Kidney (tissue), 14 donors: Measurements from ENCODE around the gene TUSC2. TPM values are rescaled to one million over a fixed set of nuclear protein-coding genes. Genes with fewer than 3 reads are reported as not detected.
A peak's percentile ranks its signal among the peaks of the same experiment; 100 is the strongest.

Experiments
- DNase-seq, 5 donors: peaks; one replicate each; pipeline ENCODE4 v3.0.0-alpha.2; 2013 to 2020
- FAIRE-seq: peaks from 2 replicates; lab custom pipeline; 2012; peaks lifted over from hg19 to GRCh38; lab: Jason Lieb, UNC
- H3K27ac ChIP-seq, 2 donors: one replicate each; pipeline ENCODE4 v1.7.0; 2013; ENCODE audit warnings: low read depth in 2 of 2, low read length in 2 of 2, inconsistent platforms in 1 of 2
- H3K27me3 ChIP-seq: one replicate; pipeline ENCODE4 v1.7.1; 2013; ENCODE audit warnings: low read length, inconsistent platforms; ENCODE audit not compliant: control insufficient read depth, insufficient read depth
- H3K36me3 ChIP-seq, 3 donors: one replicate each; pipeline versions ENCODE4 v1.7.0 to v1.7.1; 2013; ENCODE audit warnings: low read length in 3 of 3, control low read depth in 1 of 3, inconsistent platforms in 1 of 3; ENCODE audit not compliant: insufficient read depth in 3 of 3, control insufficient read depth in 2 of 3
- H3K4me1 ChIP-seq, 3 donors: one replicate each; pipeline versions ENCODE4 v1.7.0 to v1.7.1; 2013; ENCODE audit warnings: low read length in 3 of 3, inconsistent platforms in 1 of 3, low read depth in 1 of 3; ENCODE audit not compliant: control insufficient read depth in 2 of 3, insufficient read depth in 2 of 3
- H3K4me3 ChIP-seq, 3 donors: one replicate each; pipeline versions ENCODE4 v1.7.0 to v1.8.1; 2013; ENCODE audit warnings: low read length in 3 of 3, control low read depth in 1 of 3, inconsistent platforms in 1 of 3
- H3K9ac ChIP-seq, 3 donors: one replicate each; pipeline versions ENCODE4 v1.7.0 to v1.7.1; 2013; ENCODE audit warnings: low read length in 3 of 3, control low read depth in 1 of 3, inconsistent platforms in 1 of 3
- H3K9me3 ChIP-seq, 3 donors: one replicate each; pipeline versions ENCODE4 v1.7.0 to v1.7.1; 2013; ENCODE audit warnings: low read length in 3 of 3, control low read depth in 1 of 3, inconsistent platforms in 1 of 3; ENCODE audit not compliant: control insufficient read depth in 2 of 3, insufficient read depth in 1 of 3
- intact Hi-C: fragments of 100-400 bp; cut with DNase I; formaldehyde crosslinking; loops from one replicate; pipeline ENCODE4 v1.11.1; 2022
- polyA plus RNA-seq: library from polyadenylated mRNA; stranded (reverse); fragments of 350-450 nt; fragmentation: Illumina TruSeq; extraction: RNeasy Lipid Tissue Mini Kit (QIAGEN cat#74804); gene quantifications from one replicate; pipeline ENCODE4 v1.2.3, GENCODE V29; 2014; ENCODE audit warnings: low read depth, low replicate concordance; ENCODE audit not compliant: insufficient read depth
- total RNA-seq: library from RNA; stranded (reverse); fragmentation: NEBNext Ultra II Directional; extraction: Animal tissue kit (Norgen Biotek cat#: 25700); gene quantifications from one replicate; pipeline ENCODE4 v1.2.1, GENCODE V29; 2021
- TF ChIP-seq, protein P1 (sequence below): IDR thresholded peaks from 3 replicates; pipeline ENCODE4 v1.5.1; 2012; ENCODE audit warnings: mild to moderate bottlenecking, moderate library complexity, borderline replicate concordance; ENCODE audit not compliant: insufficient read depth; ENCODE audit errors: extremely low read depth
- donor health status: control.
- donor health status: control.
- donor health status: control.
- donor health status: control.
- donor health status: control.
- donor health status: DM: yes; HTN: yes; CAD: no.
- donor health status: Normal renal cell carcinoma (clear cell type).

TUSC2 gene
- total and polyA plus RNA-seq, 2 donors from 2014 or later = 33.6 to 60.0 TPM

DNA sequence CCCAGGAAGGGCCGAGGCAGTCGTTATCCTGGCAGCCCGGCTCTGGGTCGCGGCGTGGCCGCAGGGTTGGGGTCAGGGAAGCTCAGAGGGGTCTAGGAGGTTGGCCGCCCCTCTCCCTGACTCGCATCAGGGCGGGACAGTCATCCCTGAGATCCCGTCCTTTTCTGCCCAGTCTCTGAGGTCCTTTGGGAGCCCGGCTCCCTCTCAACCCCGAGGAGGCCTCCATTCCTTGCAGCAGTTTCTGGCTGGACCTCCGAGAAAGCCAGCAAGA, 6.0 kb downstream of the TUSC2 start:
- FAIRE-seq = no peak
- H3K9ac ChIP-seq = peak overlapping the region; percentile 10 to 81 (median 44)

DNA sequence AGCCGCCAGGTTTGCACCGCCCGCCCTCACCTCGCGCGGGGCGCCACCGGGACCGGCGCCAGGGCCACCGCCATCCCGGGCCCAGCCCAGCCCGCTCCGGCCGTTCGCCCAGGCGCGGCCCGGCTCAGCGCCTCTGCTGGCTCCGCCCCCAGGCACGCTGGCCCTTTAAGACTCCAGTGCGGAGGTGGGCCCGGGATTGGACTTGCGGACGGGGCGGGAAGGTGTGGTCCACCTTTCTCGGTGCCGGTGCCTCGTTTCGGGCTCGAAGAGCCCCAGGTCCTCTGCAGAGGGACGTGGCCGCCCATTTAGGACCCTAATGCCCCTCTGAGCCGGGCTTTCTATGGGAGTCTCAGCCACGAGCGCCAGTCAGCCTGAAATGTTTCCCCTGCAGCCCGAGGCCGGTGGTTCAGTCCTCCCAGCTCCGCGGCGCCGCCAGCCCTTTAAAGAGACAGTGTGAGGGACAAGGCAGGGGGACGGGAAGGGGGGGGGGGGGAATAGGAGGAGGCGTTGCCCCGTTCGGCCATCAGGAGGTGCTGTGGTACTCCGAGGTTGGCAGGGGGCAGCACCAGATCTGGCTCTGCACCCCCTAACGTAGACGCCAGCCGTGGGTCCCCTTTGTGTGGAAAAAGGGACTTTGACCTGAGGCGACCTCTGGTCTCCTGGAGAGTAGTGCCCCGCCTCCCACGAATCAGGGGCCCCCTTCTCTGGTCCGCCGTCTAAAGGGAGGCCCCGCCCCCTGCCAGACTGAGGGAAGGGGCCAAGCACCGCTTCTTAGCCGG, 6.5 kb downstream of the TUSC2 start:
- Histone ChIP-seq H3K27me3 (no peaks in the 10 kb centered on the region), H3K36me3 (peaks cover 6 to 29% (median 17%) of the 10 kb centered on the region in 3 donors), H3K27ac (peak overlapping the region; percentile 97 to 99), H3K9me3 (no peaks in the 10 kb centered on the region), H3K4me1 (peaks cover 3 to 52% (median 30%) of the 10 kb centered on the region in 3 donors), H3K4me3 (peak overlapping the region; percentile 71 to 98 (median 78)), H3K9ac (peak overlapping the region; percentile 51 to 99 (median 81))
- intact Hi-C loops = no loop called here
- TF ChIP-seq, protein P1, sequence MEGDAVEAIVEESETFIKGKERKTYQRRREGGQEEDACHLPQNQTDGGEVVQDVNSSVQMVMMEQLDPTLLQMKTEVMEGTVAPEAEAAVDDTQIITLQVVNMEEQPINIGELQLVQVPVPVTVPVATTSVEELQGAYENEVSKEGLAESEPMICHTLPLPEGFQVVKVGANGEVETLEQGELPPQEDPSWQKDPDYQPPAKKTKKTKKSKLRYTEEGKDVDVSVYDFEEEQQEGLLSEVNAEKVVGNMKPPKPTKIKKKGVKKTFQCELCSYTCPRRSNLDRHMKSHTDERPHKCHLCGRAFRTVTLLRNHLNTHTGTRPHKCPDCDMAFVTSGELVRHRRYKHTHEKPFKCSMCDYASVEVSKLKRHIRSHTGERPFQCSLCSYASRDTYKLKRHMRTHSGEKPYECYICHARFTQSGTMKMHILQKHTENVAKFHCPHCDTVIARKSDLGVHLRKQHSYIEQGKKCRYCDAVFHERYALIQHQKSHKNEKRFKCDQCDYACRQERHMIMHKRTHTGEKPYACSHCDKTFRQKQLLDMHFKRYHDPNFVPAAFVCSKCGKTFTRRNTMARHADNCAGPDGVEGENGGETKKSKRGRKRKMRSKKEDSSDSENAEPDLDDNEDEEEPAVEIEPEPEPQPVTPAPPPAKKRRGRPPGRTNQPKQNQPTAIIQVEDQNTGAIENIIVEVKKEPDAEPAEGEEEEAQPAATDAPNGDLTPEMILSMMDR = no peak
- DNase-seq (peak; percentile 94 to 97 (median 96)), FAIRE-seq (no peak)

More for the DNA sequence above, 6.0 kb downstream of the TUSC2 start:
- TF ChIP-seq, protein P1 = no peak
- Histone ChIP-seq H3K4me3 (peak overlapping the region; percentile 1 to 98 (median 71)), H3K4me1 (peaks cover 3 to 53% (median 30%) of the 10 kb centered on the region in 3 donors), H3K27ac (peak overlapping the region; percentile 86 to 87), H3K9me3 (no peaks in the 10 kb centered on the region), H3K36me3 (peaks cover 6 to 29% (median 15%) of the 10 kb centered on the region in 3 donors), H3K27me3 (no peaks in the 10 kb centered on the region)
- intact Hi-C loops = no loop called here
- DNase-seq = no peak

DNA sequence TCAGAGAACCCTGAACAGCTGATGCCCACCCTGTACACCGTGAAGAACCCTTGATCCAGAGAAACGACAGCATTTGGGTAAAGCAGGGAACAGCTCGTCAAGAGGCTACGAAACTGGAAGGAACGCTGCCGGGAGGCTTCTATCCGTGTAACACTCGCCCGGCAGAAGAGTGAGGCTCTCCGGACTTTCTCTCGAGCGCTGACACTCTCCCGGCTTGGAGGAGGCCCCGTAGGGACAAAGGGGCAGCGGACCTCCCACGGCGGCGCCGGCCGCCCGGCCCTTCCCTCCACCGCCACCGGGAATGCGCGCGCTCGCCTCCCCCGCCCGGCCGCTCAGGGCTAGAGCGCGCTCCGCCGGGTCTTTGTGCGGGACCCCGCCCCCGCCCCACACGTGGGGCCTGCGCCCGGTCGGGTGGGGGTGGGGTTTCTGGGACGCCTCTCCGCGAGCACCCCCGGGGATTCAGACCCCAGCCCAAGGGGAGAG, 7.1 kb downstream of the TUSC2 start:
- DNase-seq (peak; percentile 88 to 96 (median 93)), FAIRE-seq (no peak)
- Histone ChIP-seq H3K9ac (peak overlapping the region; percentile 77 to 99 (median 77)), H3K27ac (peak overlapping the region; percentile 97 to 99), H3K36me3 (peaks cover 6 to 26% (median 17%) of the 10 kb centered on the region in 3 donors), H3K9me3 (no peaks in the 10 kb centered on the region), H3K4me3 (peak overlapping the region; percentile 79 to 98 (median 97)), H3K4me1 (peaks cover 3 to 52% (median 30%) of the 10 kb centered on the region in 3 donors), H3K27me3 (no peaks in the 10 kb centered on the region)
- intact Hi-C loops = no loop called here
- TF ChIP-seq, protein P1 = no peak
